OCI-LY3 (cell line): ENCODE results near the gene DPEP2.
"Not testable (repeated sequence)": the region's sequence is repeated elsewhere in the genome, so short reads cannot be mapped to it uniquely, and the experiment has no call there.

Source experiments
- H2AFZ ChIP-seq: fragments of 200-600, 300-600 bp; shearing (Covaris generic); 2 replicates; pipeline ENCODE4 v1.6.0; 2014; ENCODE audit warnings: antibody characterized with exemption, low read depth, low read length
- H3K27ac ChIP-seq: fragments of 200-600, 300-600 bp; sonication (generic); 2 replicates; pipeline ENCODE4 v1.5.1; 2014; ENCODE audit warnings: mild to moderate bottlenecking, low read length, moderate library complexity, mixed read lengths
- H3K27me3 ChIP-seq: fragments of 200-600, 300-600 bp; sonication (generic); 2 replicates; pipeline ENCODE4 v1.6.1; 2014; ENCODE audit warnings: low read depth, low read length, mixed read lengths
- H3K36me3 ChIP-seq: fragments of 200-600, 300-600 bp; sonication (generic); replicated peaks from 2 replicates; pipeline ENCODE3; 2014; ENCODE audit warnings: low read depth, low read length, mixed read lengths
- H3K4me1 ChIP-seq: fragments of 300-600, 200-600 bp; sonication (generic); 2 replicates; pipeline ENCODE4 v1.6.1; 2014; ENCODE audit warnings: low read length, mixed read lengths
- H3K4me2 ChIP-seq: fragments of 200-600, 300-600 bp; sonication (generic); 2 replicates; pipeline ENCODE4 v1.6.1; 2014; ENCODE audit warnings: low read length, mixed read lengths
- H3K4me3 ChIP-seq: fragments of 300-600, 200-600 bp; sonication (generic); 2 replicates; pipeline ENCODE4 v1.5.1; 2014; ENCODE audit warnings: antibody characterized with exemption, mild to moderate bottlenecking, low read length, moderate library complexity
- H3K79me2 ChIP-seq: fragments of 300-600, 200-600 bp; shearing (Covaris generic); 2 replicates; pipeline ENCODE4 v1.6.1; 2014; ENCODE audit warnings: mild to moderate bottlenecking, low read length, mixed read lengths
- H3K9ac ChIP-seq: fragments of 300-600, 200-600 bp; shearing (Covaris generic); 2 replicates; pipeline ENCODE4 v1.6.0; 2014; ENCODE audit warnings: mild to moderate bottlenecking, low read length, moderate library complexity
- H3K9me3 ChIP-seq: fragments of 200-600, 300-600 bp; shearing (Covaris generic); 2 replicates; pipeline ENCODE4 v1.6.1; 2014; ENCODE audit warnings: low read length, mixed read lengths; ENCODE audit not compliant: insufficient read depth
- H4K20me1 ChIP-seq: fragments of 200-600, 300-600 bp; sonication (generic); 2 replicates; pipeline ENCODE4 v1.6.1; 2016; ENCODE audit warnings: low read length, mixed read lengths; ENCODE audit not compliant: insufficient read depth
- EZH2phosphoT487 ChIP-seq: fragments of 200-600 bp; shearing (Covaris generic); IDR thresholded peaks from 2 replicates; pipeline ENCODE4 v1.6.1; 2018; ENCODE audit warnings: antibody characterized with exemption, mixed run types, low read depth
- TF ChIP-seq, protein P1 (sequence below): fragments of 200-600, 300-600 bp; sonication (generic); IDR thresholded peaks from 2 replicates; pipeline ENCODE4 v1.5.1; 2014; ENCODE audit warnings: antibody characterized with exemption, low read length, low read depth

DPEP2 gene

GRCh38 chr16:68003031-68003430 is 3.7 kb upstream of the DPEP2 start:
- H3K79me2 ChIP-seq = no peaks in the 10 kb centered on the region
- H2AFZ ChIP-seq = no peak overlapping the region
- H3K4me2 ChIP-seq = no peak overlapping the region
- H3K9me3 ChIP-seq = no peaks in the 10 kb centered on the region
- no peak overlapping the region for H3K27ac ChIP-seq
- no peaks in the 10 kb centered on the region for H3K36me3 ChIP-seq
- H3K9ac ChIP-seq = no peak overlapping the region
- TF ChIP-seq EZH2phosphoT487 = no peak
- TF ChIP-seq, protein P1, sequence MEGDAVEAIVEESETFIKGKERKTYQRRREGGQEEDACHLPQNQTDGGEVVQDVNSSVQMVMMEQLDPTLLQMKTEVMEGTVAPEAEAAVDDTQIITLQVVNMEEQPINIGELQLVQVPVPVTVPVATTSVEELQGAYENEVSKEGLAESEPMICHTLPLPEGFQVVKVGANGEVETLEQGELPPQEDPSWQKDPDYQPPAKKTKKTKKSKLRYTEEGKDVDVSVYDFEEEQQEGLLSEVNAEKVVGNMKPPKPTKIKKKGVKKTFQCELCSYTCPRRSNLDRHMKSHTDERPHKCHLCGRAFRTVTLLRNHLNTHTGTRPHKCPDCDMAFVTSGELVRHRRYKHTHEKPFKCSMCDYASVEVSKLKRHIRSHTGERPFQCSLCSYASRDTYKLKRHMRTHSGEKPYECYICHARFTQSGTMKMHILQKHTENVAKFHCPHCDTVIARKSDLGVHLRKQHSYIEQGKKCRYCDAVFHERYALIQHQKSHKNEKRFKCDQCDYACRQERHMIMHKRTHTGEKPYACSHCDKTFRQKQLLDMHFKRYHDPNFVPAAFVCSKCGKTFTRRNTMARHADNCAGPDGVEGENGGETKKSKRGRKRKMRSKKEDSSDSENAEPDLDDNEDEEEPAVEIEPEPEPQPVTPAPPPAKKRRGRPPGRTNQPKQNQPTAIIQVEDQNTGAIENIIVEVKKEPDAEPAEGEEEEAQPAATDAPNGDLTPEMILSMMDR = no peak
- H3K4me1 ChIP-seq = peaks cover 13% of the 10 kb centered on the region
- H4K20me1 ChIP-seq = no peaks in the 10 kb centered on the region
- H3K4me3 ChIP-seq = no peak overlapping the region
- H3K27me3 ChIP-seq = no peaks in the 10 kb centered on the region

DNA sequence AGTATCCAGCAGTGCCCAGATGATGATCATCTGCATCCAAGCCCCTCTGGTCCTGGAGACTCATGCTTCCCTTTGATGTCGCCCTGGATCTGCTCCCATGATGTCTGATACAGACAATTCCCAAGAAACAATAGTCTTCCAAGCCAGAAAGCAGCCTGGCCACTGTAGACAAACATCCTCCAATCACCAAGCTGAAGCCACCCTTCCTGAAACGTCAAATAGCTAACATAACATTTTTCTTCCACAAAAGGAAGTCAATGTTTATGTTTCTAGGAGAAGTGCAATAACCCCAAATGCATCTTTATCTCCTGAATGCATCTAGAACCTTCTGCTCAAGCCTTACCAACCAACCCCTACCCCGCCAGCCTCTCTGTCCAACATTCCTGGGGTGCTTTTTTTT is 1.2 kb upstream of the DPEP2 start:
- peaks cover 17% of the 10 kb centered on the region for H3K4me1 ChIP-seq
- no peaks in the 10 kb centered on the region for H3K79me2 ChIP-seq
- peak overlapping the region; percentile 37 for H3K4me2 ChIP-seq
- H4K20me1 ChIP-seq = no peaks in the 10 kb centered on the region
- no peaks in the 10 kb centered on the region for H3K27me3 ChIP-seq
- no peak overlapping the region for H3K27ac ChIP-seq
- H3K9me3 ChIP-seq = no peaks in the 10 kb centered on the region
- no peak overlapping the region for H3K4me3 ChIP-seq
- H3K36me3 ChIP-seq = no peaks in the 10 kb centered on the region
- H3K9ac ChIP-seq = no peak overlapping the region
- TF ChIP-seq, protein P1 = no peak
- no peak for TF ChIP-seq EZH2phosphoT487
- H2AFZ ChIP-seq = peak overlapping the region; percentile 68; the same call in 1 of the 2 replicates

GRCh38 chr16:67999985-68000384 is 701 bp upstream of the DPEP2 start:
- no peaks in the 10 kb centered on the region for H3K36me3 ChIP-seq
- H3K9me3 ChIP-seq = no peaks in the 10 kb centered on the region
- H3K27ac ChIP-seq = no peak overlapping the region
- H2AFZ ChIP-seq = peak overlapping the region; percentile 68
- peaks cover 21% of the 10 kb centered on the region for H3K4me1 ChIP-seq
- no peak overlapping the region for H3K9ac ChIP-seq
- H3K27me3 ChIP-seq = no peaks in the 10 kb centered on the region
- H3K4me3 ChIP-seq = no peak overlapping the region
- H3K79me2 ChIP-seq = no peaks in the 10 kb centered on the region
- TF ChIP-seq, protein P1 = no peak
- no peak for TF ChIP-seq EZH2phosphoT487
- no peaks in the 10 kb centered on the region for H4K20me1 ChIP-seq
- H3K4me2 ChIP-seq = peak overlapping the region; percentile 37

DNA sequence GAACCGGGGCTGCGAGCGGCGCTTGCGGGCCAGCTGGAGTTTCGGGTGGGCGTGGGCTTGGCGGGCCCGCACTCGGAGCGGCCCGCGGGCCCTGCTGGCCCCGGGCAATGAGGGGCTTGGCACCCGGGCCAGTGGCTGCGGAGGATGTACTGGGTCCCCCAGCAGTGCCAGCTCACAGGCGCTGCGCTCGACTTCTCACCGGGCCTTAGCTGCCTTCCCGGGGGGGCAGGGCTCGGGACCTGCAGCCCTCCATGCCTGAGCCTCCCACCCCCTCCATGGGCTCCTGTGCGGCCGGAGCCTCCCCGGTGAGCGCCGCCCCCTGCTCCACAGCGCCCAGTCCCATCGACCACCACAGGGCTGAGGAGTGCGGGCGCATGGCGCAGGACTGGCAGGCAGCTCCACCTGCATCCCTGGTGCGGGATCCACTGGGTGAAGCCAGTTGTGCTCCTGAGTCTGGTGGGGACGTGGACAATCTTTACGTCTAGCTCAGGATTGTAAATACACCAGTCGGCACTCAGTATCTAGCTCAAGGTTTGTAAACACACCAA is 979 bp downstream of the DPEP2 start:
- H3K4me2 ChIP-seq, H3K79me2 ChIP-seq, H4K20me1 ChIP-seq, H3K9me3 ChIP-seq, H3K36me3 ChIP-seq, H2AFZ ChIP-seq, H3K9ac ChIP-seq, H3K4me3 ChIP-seq, H3K27me3 ChIP-seq, H3K27ac ChIP-seq: not testable (repeated sequence)
- H3K4me1 ChIP-seq = peaks cover 28% of the 10 kb centered on the region

- Histone ChIP-seq H2AFZ (no peak overlapping the region), H3K27ac (no peak overlapping the region), H3K4me2 (no peak overlapping the region), H3K4me1 (peaks cover 39% of the 10 kb centered on the region), H3K36me3 (no peaks in the 10 kb centered on the region), H3K79me2 (no peaks in the 10 kb centered on the region), H4K20me1 (no peaks in the 10 kb centered on the region), H3K27me3 (no peaks in the 10 kb centered on the region), H3K9me3 (no peaks in the 10 kb centered on the region), H3K9ac (no peak overlapping the region), H3K4me3 (no peak overlapping the region)
- no peak for TF ChIP-seq EZH2phosphoT487
- TF ChIP-seq, protein P1 = no peak
Observed at GRCh38 chr16:67996666-67997065, 2.6 kb downstream of the DPEP2 start.
